HFFc6 (cell line): Measurements from ENCODE around the gene AP5B1. TPM values are rescaled to one million over a fixed set of nuclear protein-coding genes. Genes with fewer than 3 reads are reported as not detected.

Experiments used
- DNase-seq: peaks from one replicate; pipeline ENCODE4 v3.0.0-alpha.2; 2018
- H3K27ac Mint-ChIP-seq: 2 replicates; pipeline ENCODE4 v1.8.0; 2020; ENCODE audit warnings: mild to moderate bottlenecking, mixed read lengths
- H3K27me3 Mint-ChIP-seq: 2 replicates; pipeline ENCODE4 v1.8.0; 2021; ENCODE audit warnings: mild to moderate bottlenecking, moderate library complexity, mixed read lengths; ENCODE audit not compliant: insufficient read depth
- H3K36me3 Mint-ChIP-seq: 2 replicates; pipeline ENCODE4 v1.8.0; 2021; ENCODE audit warnings: low read depth, mixed read lengths
- H3K4me1 Mint-ChIP-seq: 2 replicates; pipeline ENCODE4 v1.8.0; 2020; ENCODE audit warnings: low read depth, mixed read lengths
- H3K4me3 Mint-ChIP-seq: 2 replicates; pipeline ENCODE4 v1.8.0; 2020; ENCODE audit warnings: mild to moderate bottlenecking, moderate library complexity, mixed read lengths
- H3K9me3 Mint-ChIP-seq: 2 replicates; pipeline ENCODE4 v1.8.0; 2020; ENCODE audit warnings: mild to moderate bottlenecking, mixed read lengths
- CTCF ChIP-seq: fragments of 200-600 bp; sonication (generic); IDR thresholded peaks from 2 replicates; pipeline ENCODE4 v1.5.0; 2021; ENCODE audit warnings: antibody characterized with exemption, mild to moderate bottlenecking
- total RNA-seq, 6 experiments: library from RNA; stranded (reverse); fragmentation: NEBNext Ultra II Directional; extraction: Animal tissue kit (Norgen Biotek cat#: 25700); gene quantifications; 2 replicates in 1 of 6; 3 replicates in 5 of 6; pipeline ENCODE4 v1.2.3, GENCODE V29; 2021

The AP5B1 gene
- total RNA-seq, 6 experiments from 2014 or later = 8.7 to 11.1 (median 9.5) TPM

- no peak overlapping the region for H3K4me3 Mint-ChIP-seq
- no peaks in the 10 kb centered on the region for H3K4me1 Mint-ChIP-seq
- H3K36me3 Mint-ChIP-seq = no peaks in the 10 kb centered on the region
- H3K27me3 Mint-ChIP-seq = peaks cover 38% of the 10 kb centered on the region
- DNase-seq = no peak
- H3K9me3 Mint-ChIP-seq = no peaks in the 10 kb centered on the region
- no peak for TF ChIP-seq CTCF
- no peak overlapping the region for H3K27ac Mint-ChIP-seq
Observed at GRCh38 chr11:65798882-65799281, 18.1 kb upstream of the AP5B1 start.

- peaks cover 3% of the 10 kb centered on the region; the same call in 1 of the 2 replicates for H3K4me1 Mint-ChIP-seq
- no peak overlapping the region for H3K4me3 Mint-ChIP-seq
- no peak for DNase-seq
- no peaks in the 10 kb centered on the region for H3K9me3 Mint-ChIP-seq
- no peaks in the 10 kb centered on the region for H3K36me3 Mint-ChIP-seq
- H3K27ac Mint-ChIP-seq = no peak overlapping the region
- TF ChIP-seq CTCF = no peak
- peaks cover 26% of the 10 kb centered on the region for H3K27me3 Mint-ChIP-seq
Observed at GRCh38 chr11:65797711-65798110, 16.9 kb upstream of the AP5B1 start.

- TF ChIP-seq CTCF = no peak
- Mint-ChIP-seq H3K27ac (no peak overlapping the region), H3K4me1 (peaks cover 10% of the 10 kb centered on the region; the same call in 1 of the 2 replicates), H3K4me3 (no peak overlapping the region), H3K27me3 (peaks cover 23% of the 10 kb centered on the region), H3K36me3 (no peaks in the 10 kb centered on the region), H3K9me3 (no peaks in the 10 kb centered on the region)
- DNase-seq = no peak
Observed at GRCh38 chr11:65796726-65797601, 16.2 kb upstream of the AP5B1 start.

- Mint-ChIP-seq H3K27me3 (peaks cover 19% of the 10 kb centered on the region), H3K4me1 (peaks cover 17% of the 10 kb centered on the region; the same call in 1 of the 2 replicates), H3K36me3 (no peaks in the 10 kb centered on the region), H3K9me3 (no peaks in the 10 kb centered on the region), H3K27ac (no peak overlapping the region), H3K4me3 (no peak overlapping the region)
- TF ChIP-seq CTCF = no peak
- no peak for DNase-seq
Observed at GRCh38 chr11:65794570-65795510, 14.1 kb upstream of the AP5B1 start.

- H3K4me1 Mint-ChIP-seq = peaks cover 17% of the 10 kb centered on the region; the same call in 1 of the 2 replicates
- no peak for TF ChIP-seq CTCF
- peaks cover 21% of the 10 kb centered on the region for H3K27me3 Mint-ChIP-seq
- DNase-seq = no peak
- no peak overlapping the region for H3K27ac Mint-ChIP-seq
- H3K9me3 Mint-ChIP-seq = no peaks in the 10 kb centered on the region
- H3K4me3 Mint-ChIP-seq = no peak overlapping the region
- no peaks in the 10 kb centered on the region for H3K36me3 Mint-ChIP-seq
Observed at GRCh38 chr11:65793625-65794400, 13.0 kb upstream of the AP5B1 start.
